ENCODE measurements around the gene ANXA9.

The ANXA9 gene

DNA sequence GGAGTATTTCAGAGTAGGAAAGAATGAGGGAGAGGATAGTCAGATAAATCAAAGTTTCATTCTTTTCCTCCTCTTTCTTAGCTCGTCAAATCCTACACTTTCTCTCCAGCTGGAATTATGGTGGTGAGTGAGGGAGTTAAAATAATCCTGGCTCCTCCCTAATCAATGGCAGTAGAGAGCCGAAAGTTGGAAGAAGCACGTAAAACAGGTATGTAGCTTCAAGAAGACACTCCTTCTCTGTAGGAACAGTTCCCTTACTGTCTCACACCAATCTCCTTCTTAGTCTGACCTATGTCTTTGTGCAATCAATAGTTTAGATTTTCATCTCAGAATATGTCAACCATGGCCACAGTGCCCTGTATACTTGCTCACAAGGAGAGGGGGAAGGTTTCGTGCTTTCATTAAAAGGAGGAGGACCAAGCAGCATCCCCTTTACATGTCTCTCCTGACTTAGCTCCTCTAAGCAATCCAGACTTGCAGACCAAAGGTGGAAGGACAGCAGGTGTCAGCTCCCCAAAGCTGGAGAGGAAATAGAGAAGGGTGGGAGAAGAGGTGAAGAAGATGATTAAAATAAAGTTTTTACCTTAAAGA, 23.7 kb downstream of the ANXA9 start:
- DNase-seq (ENCODE audit: low spot score) = no peak

DNA sequence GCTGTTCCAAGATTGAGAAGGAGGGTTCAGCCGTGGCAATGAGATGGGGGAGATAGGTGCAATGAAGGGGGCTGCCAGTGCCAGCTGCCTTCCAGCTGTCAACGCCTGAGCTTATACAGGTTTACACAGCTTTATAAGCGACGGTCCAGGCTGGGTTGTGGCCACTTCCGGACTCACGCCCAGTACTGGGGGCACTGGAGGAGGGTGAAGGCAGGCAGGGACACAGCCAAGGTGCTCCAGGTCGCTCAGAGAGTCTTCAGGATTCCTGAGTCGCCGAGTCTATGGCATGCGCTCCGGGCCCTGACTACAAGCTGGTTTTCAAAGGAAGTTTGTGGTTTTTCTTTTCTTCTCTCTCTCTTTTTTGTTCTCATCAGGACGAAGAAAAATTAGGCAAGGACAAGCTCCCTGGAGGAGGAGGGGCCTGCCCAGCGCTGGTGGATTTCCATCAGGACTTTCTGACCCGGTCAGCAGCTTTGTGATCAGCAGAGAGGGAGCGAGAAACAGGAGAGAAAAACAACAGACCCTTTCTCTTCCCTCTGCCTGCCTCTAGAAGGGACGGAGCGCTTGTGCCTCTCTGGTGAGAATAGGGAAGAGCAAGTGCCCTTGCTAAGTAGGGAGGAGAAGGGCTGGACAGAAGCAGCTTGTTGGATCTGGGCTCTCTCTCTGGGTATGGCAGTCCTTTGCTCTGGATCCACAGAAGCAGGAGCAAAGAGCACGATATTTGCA, 24.4 kb downstream of the ANXA9 start, which contains the start of gene MINDY1:
Gene MINDY1 (minus strand): TSS at position 576 of the 726 bp plus-strand sequence. CDS start 4,285 bp downstream, outside the sequence.
- peak; percentile 91 for DNase-seq (ENCODE audit: low spot score)

- DNase-seq (ENCODE audit: low spot score) = no peak
Observed at GRCh38 chr1:151007853-151008243, 25.8 kb downstream of the ANXA9 start.

DNA sequence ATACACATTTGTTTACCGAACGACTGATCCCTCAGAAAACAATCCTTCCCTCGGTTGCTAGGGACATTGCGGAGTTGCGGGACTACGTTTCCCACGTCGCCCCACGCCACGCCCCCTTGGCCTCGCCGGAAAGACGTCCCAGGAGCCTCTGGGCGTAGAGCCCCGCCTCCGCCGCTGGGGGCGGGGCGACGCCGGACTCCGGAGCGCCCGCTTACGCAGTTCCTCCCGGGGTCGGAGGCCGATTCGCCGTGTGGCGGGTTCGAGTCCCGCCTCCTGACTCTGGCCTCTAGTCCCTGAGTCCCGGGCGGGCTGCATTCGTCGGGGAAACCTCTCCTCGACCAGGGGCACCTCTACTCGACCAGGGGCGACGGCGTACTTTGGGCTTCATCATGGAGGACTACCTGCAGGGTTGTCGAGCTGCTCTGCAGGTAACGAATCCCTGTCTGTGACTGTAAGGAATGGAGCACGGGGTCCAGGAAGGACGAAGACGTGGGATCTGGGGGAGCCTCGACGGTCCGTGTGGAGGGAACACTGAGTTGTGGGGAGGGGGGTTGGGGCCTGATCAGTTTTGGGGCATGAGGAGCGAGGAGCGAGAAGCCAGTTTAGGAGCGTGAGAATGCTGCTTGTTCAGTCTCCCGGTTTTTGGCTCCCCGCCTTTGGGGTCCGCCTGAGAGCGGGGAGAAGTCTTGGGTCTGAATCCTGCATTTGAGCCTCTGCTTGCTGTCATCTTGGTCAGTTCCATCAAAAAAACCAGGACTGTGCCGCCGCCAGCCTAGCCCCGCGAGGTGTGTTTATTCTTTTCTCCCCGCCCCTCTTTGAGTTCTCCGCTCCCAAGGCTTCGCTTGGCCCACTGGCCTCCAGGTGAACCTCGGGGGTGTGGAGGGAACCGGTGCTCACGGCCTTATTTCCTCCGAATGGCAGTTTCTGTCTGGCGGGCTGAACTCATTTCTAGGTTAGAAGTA, 26.4 kb downstream of the ANXA9 start, which contains the start of gene PRUNE1:
Gene PRUNE1 (plus strand): TSS at position 206 of the 962 bp plus-strand sequence. CDS start 184 bp downstream, at position 390.
- peak; percentile 99 for DNase-seq (ENCODE audit: low spot score)

GRCh38 chr1:151009206-151009587, 27.1 kb downstream of the ANXA9 start:
- DNase-seq (ENCODE audit: low spot score) = peak; percentile 33

- DNase-seq (ENCODE audit: low spot score) = no peak
Observed at GRCh38 chr1:151009674-151010345, 27.7 kb downstream of the ANXA9 start.

DNA sequence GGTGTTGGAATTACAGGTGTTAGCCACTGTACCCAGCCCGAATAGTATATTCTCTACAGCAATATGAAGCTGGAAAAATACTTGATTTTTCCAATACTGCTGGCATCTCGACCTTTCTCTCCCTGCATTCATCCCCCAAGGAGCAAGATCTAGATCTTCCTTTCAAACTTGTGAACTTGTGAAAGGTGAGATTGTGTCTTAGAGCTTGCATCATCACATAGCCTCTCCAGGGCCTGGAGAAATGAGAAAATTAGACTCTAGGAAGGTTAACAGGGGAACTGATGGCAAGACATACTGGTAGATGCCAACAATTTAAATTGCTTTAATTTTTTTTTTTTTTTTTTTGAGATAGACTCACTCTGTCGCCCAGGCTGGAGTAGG, 28.2 kb downstream of the ANXA9 start:
- no peak for DNase-seq (ENCODE audit: low spot score)

- no peak for DNase-seq (ENCODE audit: low spot score)
Observed at GRCh38 chr1:151011154-151011850, 29.2 kb downstream of the ANXA9 start.

DNA sequence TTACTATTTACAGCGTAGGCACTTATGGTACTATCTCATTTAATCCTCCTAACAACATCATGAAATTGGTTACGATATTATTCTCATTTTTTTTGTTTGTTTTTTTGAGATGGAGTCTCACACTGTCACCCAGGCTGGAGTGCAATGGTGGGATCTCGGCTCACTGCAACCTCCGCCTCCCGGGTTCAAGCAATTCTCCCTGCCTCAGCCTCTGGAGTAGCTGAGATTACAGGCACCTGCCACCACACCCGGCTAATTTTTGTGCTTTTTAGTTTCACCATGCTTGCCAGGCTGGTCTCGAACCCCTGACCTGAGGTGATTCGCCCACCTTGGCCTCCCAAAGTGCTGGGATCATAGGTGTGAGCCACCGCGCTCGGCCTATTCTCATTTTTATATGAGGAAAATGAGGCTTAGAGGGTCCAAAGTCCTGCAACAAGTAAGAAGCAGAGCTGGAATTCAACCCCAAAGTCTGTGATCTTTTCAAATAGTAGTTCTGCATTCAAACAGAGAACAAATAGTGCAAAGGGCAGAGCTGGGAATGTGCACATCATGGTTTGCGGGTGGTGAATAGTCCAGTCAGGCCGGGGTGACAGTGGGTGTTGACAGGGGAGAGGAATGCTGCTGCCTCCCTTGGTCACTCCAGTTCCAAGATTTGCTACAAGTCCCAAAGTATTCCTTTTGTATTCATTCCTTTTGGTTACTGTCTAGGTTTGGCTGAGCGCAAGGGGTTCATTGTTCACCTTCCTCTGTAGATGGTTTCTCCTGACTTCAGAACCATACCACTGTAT, 30.8 kb downstream of the ANXA9 start:
- no peak for DNase-seq (ENCODE audit: low spot score)

DNA sequence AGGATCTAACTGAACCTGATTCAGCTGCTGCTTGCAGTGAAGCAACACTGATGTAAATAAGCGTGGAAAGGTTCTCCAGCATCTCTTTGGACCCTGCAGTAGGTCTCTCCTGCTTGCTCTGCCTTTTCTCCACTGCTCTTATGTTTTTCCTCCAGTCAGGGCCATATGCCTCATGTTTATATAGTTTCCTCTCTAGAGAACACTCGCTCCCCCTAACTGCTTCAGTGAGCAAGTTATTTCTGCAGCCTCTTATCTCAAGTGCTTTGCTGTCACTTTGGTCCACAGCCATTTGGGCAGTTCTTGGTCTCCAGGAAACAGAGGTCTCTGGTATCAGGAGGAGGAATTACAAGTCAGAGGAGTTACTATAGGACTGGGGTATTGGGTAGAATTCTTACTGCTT, 31.4 kb downstream of the ANXA9 start:
- no peak for DNase-seq (ENCODE audit: low spot score)

DNA sequence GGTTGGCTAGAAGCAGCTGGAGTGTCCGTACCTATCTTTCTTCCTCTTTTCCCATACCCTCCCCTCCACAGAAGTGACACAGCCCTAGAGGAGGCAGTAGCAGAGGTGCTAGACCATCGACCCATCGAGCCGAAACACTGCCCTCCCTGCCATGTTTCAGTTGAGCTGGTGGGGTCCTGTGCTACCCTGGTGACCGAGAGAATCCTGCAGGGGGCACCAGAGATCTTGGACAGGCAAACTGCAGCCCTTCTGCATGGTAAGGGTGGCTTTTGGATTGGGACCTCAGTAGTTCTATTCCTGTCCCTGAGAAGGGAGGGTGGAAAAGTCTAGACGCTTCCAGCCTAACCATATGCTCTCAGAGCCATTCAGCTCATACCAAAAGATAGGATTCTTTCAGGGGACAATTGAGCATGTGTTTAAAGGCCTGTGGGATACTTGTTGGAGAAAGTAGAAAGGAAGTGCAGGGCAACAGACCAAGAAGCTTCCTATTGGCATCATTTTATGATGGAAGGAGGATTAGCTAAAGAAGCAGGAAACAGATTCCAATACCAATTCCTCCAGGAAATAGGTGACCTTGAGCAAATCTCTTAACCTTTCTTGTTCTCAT, 42.6 kb downstream of the ANXA9 start:
- DNase-seq (ENCODE audit: low spot score) = peak; percentile 81

- no peak for DNase-seq (ENCODE audit: low spot score)
Observed at GRCh38 chr1:151026460-151026859, 44.4 kb downstream of the ANXA9 start.

GRCh38 chr1:151032164-151032563, 50.1 kb downstream of the ANXA9 start:
- DNase-seq (ENCODE audit: low spot score) = no peak

DNA sequence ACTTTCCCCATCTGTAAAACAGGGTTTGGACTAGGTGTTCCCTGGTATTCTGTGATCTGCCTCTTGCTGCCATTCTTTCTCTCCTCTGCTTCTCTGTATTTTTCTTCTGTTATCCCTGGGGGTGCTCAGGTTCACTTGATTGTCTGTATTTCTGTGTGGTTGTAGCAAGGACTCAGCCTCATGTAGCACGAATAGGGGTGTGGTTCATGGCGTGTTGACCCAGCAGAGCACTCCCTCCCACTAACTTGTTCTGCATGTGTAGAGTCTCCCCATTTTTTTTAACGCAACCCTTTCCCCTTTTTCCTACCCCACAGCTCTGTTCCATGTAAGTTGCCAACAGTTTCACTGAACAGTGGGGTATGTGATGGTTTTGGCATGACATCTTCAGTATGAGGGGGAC, 53.1 kb downstream of the ANXA9 start:
- no peak for DNase-seq (ENCODE audit: low spot score)

- no peak for DNase-seq (ENCODE audit: low spot score)
Observed at GRCh38 chr1:151036356-151036755, 54.3 kb downstream of the ANXA9 start, which contains the start of gene BNIPL. TSS of gene BNIPL (plus strand) at chr1:151036586. CDS start at chr1:151036726, 140 bp downstream.

DNA sequence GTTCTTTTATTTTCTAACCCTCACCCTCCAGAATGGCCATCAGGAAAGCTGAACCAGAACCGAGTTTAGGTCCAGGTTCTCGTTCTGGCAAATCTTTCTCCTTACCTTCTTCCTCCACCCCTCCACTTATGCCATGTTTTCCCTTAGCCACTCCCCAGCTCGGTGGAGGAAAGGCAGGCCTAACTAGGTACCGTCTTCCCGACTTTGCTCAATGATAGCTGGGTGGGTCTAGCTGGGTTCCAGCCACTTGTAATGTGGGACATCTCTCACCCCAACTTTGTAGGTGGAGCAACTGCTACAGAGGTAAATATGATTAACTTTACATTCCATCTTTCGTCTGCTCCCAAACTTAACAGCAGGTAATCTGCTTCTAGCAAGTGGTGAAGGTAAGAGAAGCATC, 54.9 kb downstream of the ANXA9 start:
- DNase-seq (ENCODE audit: low spot score) = no peak

- DNase-seq (ENCODE audit: low spot score) = no peak
Observed at GRCh38 chr1:151039521-151039920, 57.4 kb downstream of the ANXA9 start.

- DNase-seq (ENCODE audit: low spot score) = no peak
Observed at GRCh38 chr1:151043163-151043562, 61.1 kb downstream of the ANXA9 start.
